GM12878 (cell line): ENCODE results near the gene ABCA2. TPM values are rescaled to one million over a fixed set of nuclear protein-coding genes. Genes with fewer than 3 reads are reported as not detected.

Experiments
- ATAC-seq: fragments of 200-7000 bp; cut with Tn5 transposase; 3 replicates; pipeline ENCODE4 v1.9.1; 2020; ENCODE audit warnings: mild to moderate bottlenecking, moderate library complexity
- BruUV-seq: library from RNA; stranded (reverse); fragments of 400-500 nt; replicated peaks from 2 replicates; lab custom pipeline; 2021; lab: Mats Ljungman, UMichigan
- CTCF ChIA-PET: fragments of 300-600 bp; sonication (Branson Sonifier 250); formaldehyde crosslinking; extraction: SDS; loops from one replicate; lab custom pipeline; 2021; ENCODE audit warnings: inconsistent platforms; lab: Yijun Ruan, JAX
- POLR2A ChIA-PET: fragments of 350-600 bp; formaldehyde crosslinking; extraction: SDS; loops from one replicate; lab custom pipeline; 2021; ENCODE audit warnings: inconsistent platforms; lab: Charles Lee
- RAD21 ChIA-PET: fragments of 300-600 bp; sonication (Branson Sonifier 250); formaldehyde crosslinking; loops from one replicate; lab custom pipeline; 2023; ENCODE audit warnings: antibody characterized with exemption; ENCODE audit not compliant: unreplicated experiment; lab: Charles Lee
- SMC1A ChIA-PET: fragments of 300-600 bp; sonication (Branson Sonifier 250); formaldehyde crosslinking; loops from one replicate; lab custom pipeline; 2023; ENCODE audit not compliant: unreplicated experiment, uncharacterized antibody; lab: Charles Lee
- DNase-seq: peaks from one replicate; pipeline ENCODE4 v3.0.0-alpha.2; 2011; ENCODE audit warnings: low read depth, low spot score
- FAIRE-seq: peaks from 3 replicates; lab custom pipeline; 2011; peaks lifted over from hg19 to GRCh38; lab: Jason Lieb, UNC
- H2AFZ ChIP-seq: 2 replicates; pipeline ENCODE4 v1.6.0; 2011; ENCODE audit warnings: low read depth, low read length, control low read depth; ENCODE audit not compliant: control insufficient read depth
- H3K27ac ChIP-seq: 2 replicates; pipeline ENCODE4 v1.5.1; 2011; ENCODE audit warnings: control low read depth; ENCODE audit not compliant: control insufficient read depth, insufficient read depth
- H3K27me3 ChIP-seq, 2 experiments: replicated peaks in 1 of 2; 2 replicates each; pipeline versions ENCODE4 v1.6.0 to v1.6.1; 2011; ENCODE audit warnings: low read length in 1 of 2; ENCODE audit not compliant: control insufficient read depth in 2 of 2, insufficient read depth in 2 of 2
- H3K36me3 ChIP-seq, 2 experiments: 2 replicates each; pipeline ENCODE4 v1.5.1; 2011; ENCODE audit warnings: low read length in 1 of 2; ENCODE audit not compliant: control insufficient read depth in 2 of 2, insufficient read depth in 2 of 2
- H3K4me1 ChIP-seq: 2 replicates; pipeline ENCODE4 v1.6.1; 2011; ENCODE audit warnings: mild to moderate bottlenecking, low read length, moderate library complexity, mixed read lengths; ENCODE audit not compliant: control insufficient read depth, insufficient read depth
- H3K4me2 ChIP-seq: 2 replicates; pipeline ENCODE4 v1.6.0; 2011; ENCODE audit warnings: control low read depth; ENCODE audit not compliant: control insufficient read depth, insufficient read depth
- H3K4me3 ChIP-seq: fragments of 200-600 bp; sonication (generic); 2 replicates; pipeline ENCODE4 v1.5.1; 2016
- H3K79me2 ChIP-seq: 2 replicates; pipeline ENCODE4 v1.6.0; 2011; ENCODE audit warnings: low read length; ENCODE audit not compliant: control insufficient read depth, insufficient read depth
- H3K9ac ChIP-seq: 2 replicates; pipeline ENCODE4 v1.8.0; 2011; ENCODE audit warnings: low read length, control low read depth, mixed read lengths; ENCODE audit not compliant: control insufficient read depth, insufficient read depth
- H3K9me3 ChIP-seq: replicated peaks from 3 replicates; pipeline ENCODE4 v1.5.1; 2011; ENCODE audit warnings: mild to moderate bottlenecking, low read length; ENCODE audit not compliant: control insufficient read depth, insufficient read depth
- H4K20me1 ChIP-seq: 2 replicates; pipeline ENCODE4 v1.6.0; 2011; ENCODE audit not compliant: control insufficient read depth, insufficient read depth
- DPF2 ChIP-seq: fragments of 450-650 bp; IDR thresholded peaks from 2 replicates; pipeline ENCODE4 v1.6.1; 2017; ENCODE audit warnings: mild to moderate bottlenecking
- ETV6 ChIP-seq, 2 experiments: fragments of 450-650 bp in 1 of 2; IDR thresholded peaks in 1 of 2; conservative IDR thresholded peaks in 1 of 2; 2 replicates each; pipeline ENCODE4 v1.6.1; 2014; ENCODE audit warnings: antibody characterized with exemption in 1 of 2, borderline replicate concordance in 1 of 2, low read depth in 1 of 2, mild to moderate bottlenecking in 1 of 2, moderate library complexity in 1 of 2
- FOXM1 ChIP-seq: IDR thresholded peaks from 2 replicates; pipeline ENCODE4 v1.6.1; 2012; ENCODE audit warnings: low read depth, mild to moderate bottlenecking, inconsistent platforms, low read length, moderate library complexity
- MEF2A ChIP-seq: IDR thresholded peaks from 2 replicates; pipeline ENCODE4 v1.6.1; 2011; ENCODE audit warnings: low read depth, mild to moderate bottlenecking, low read length, moderate library complexity; ENCODE audit not compliant: insufficient read depth
- NFYB ChIP-seq: IDR thresholded peaks from 2 replicates; pipeline ENCODE4 v1.6.1; 2011; ENCODE audit warnings: low read depth, mild to moderate bottlenecking, low read length, improper control_type of control experiment, moderate library complexity; ENCODE audit not compliant: insufficient read depth
- RAD21 ChIP-seq: IDR thresholded peaks from 2 replicates; pipeline ENCODE4 v1.6.1; 2011; ENCODE audit warnings: mild to moderate bottlenecking, low read depth, low read length, moderate library complexity; ENCODE audit not compliant: insufficient read depth
- RBBP5 ChIP-seq: fragments of 200-600 bp; sonication (generic); conservative IDR thresholded peaks from 2 replicates; pipeline ENCODE4 v1.6.1; 2016
- ZNF384 ChIP-seq: IDR thresholded peaks from 2 replicates; pipeline ENCODE4 v1.6.1; 2012; ENCODE audit warnings: low read depth, mild to moderate bottlenecking, low read length, improper control_type of control experiment, borderline replicate concordance
- WGBS: methylation state at CpG from one replicate; pipeline ENCODE4 v1.1.6; 2016; ENCODE audit warnings: low lambda C conversion rate; ENCODE audit not compliant: insufficient replicate concordance, insufficient coverage; ENCODE audit errors: missing lambda C conversion rate; 5-methylcytosine and 5-hydroxymethylcytosine counted together
- in situ Hi-C: fragments of 300-500 bp; cut with MboI; formaldehyde crosslinking; loops from 9 replicates; pipeline ENCODE4 v1.14.3; 2018; ENCODE audit warnings: mixed read lengths
- intact Hi-C: fragments of 100-400 bp; cut with micrococcal nuclease; formaldehyde crosslinking; loops from one replicate; pipeline ENCODE4 v1.14.2; 2022; ENCODE audit not compliant: unreplicated experiment
- polyA plus RNA-seq, 11 experiments: library from polyadenylated mRNA; depleted of rRNA in 4 of 11; unstranded in 6 of 11; stranded (reverse) in 5 of 11; fragments of >200 nt; fragmentation: Nextera tagmentation in 4 of 11; fragmentation: Illumina TruSeq in 1 of 11; extraction: Ambion mirVana in 4 of 11; extraction: Trizol in 1 of 11; gene quantifications; 1 replicate in 1 of 11; 2 replicates in 10 of 11; pipeline versions ENCODE4 v1.2.1 to v1.2.3, GENCODE V29; 2011 to 2016; ENCODE audit warnings: inconsistent platforms in 2 of 11, missing spikeins in 2 of 11, low read depth in 1 of 11
- total RNA-seq, 4 experiments: library from RNA; depleted of rRNA in 3 of 4; stranded (reverse); fragments of >200 nt in 3 of 4; fragmentation: Illumina TruSeq in 1 of 4; extraction: Trizol in 1 of 4; gene quantifications; 2 replicates each; pipeline versions ENCODE4 v1.2.1 to v1.2.3, GENCODE V29; 2013 to 2021
- TF ChIP-seq, protein P1 (sequence below): fragments of 450-650 bp; IDR thresholded peaks from 2 replicates; pipeline ENCODE4 v1.6.1; 2016; ENCODE audit warnings: mild to moderate bottlenecking

The ABCA2 gene
- total and polyA plus RNA-seq, 10 of the 15 experiments (the other 5 are each of a cell fraction or from before 2014, with no cell fraction given): 0.13 to 2.6 (median 0.71) TPM; not detected in 2

DNA sequence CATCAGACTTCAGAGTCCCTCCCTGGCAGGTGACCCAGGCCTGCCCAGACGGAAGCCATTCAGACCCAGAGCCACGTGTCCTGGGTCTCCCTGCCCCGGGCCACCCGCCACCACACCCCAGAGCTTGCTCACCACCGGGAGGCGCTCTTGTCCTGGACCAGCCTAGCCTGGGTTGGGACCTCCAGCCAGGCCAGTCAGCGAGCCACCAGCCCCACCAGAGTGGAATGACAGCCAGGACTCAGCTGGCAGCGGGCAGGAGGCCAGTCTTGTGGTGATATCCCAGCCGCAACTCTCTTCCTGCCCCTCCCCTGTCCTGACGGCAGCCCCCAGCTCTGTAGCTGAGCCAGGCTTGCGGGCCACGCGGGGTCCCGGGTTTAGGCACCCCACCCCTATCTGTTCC lies 52.4 kb downstream of the ABCA2 start (continued):
- TF ChIP-seq RAD21: 0 out of 2 replicates have a peak, but pooled peaks have one; percentile 26
- no peak for TF ChIP-seq ZNF384

DNA sequence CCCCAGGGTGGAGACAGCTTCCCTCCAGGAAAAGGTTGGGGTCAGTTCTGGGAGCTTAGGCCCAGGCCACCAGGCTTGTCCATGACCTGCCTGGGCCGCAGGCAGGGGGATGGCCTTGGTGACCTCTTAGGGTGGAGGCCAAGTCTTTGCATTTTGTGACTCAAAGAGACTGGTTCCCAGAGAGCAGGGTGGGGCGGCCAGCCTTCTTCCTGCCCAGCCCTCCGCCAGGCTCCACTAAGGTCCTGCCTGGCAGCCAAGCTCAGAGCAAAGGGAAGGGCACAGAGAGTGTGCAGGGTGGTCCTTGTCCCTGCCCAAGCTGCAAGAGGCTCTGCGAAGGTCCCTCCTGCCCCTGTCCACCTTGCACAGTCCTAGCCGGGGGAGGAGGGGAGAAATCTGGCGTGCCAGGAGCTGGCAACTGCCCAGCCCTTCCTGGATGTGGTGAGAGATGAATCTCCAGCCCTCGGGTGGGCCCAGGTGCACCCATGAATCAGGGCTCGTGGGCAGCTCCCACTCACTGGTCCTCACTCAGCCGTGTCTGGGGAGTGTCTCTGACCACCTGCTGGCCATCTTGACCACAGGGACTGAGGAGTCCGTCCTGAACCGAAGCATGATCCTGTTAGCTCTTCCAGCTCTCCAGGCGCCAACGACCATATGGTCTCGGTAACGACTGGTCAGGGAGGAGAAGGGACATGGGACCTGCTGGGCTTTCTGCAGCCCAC lies 53.1 kb downstream of the ABCA2 start:
- Histone ChIP-seq H3K4me3 (no peak overlapping the region), H3K9me3 (no peaks in the 10 kb centered on the region), H3K36me3 (no peaks in the 10 kb centered on the region), H4K20me1 (no peaks in the 10 kb centered on the region), H3K79me2 (no peaks in the 10 kb centered on the region), H3K4me1 (no peaks in the 10 kb centered on the region), H3K9ac (no peak overlapping the region), H3K4me2 (no peak overlapping the region), H3K27me3 (no peaks in the 10 kb centered on the region; a peak in 2 of 4 replicates), H3K27ac (no peak overlapping the region), H2AFZ (no peak overlapping the region)
- SMC1A ChIA-PET: interaction anchor here (1.3 kb wide), 1 partner anchor 27 kb away, joined by 3 read pairs; no protein-coding TSS in a partner anchor
- FAIRE-seq (no peak), ATAC-seq (no peak), DNase-seq (no peak)
- RAD21 ChIA-PET: interaction anchor here (0.8 kb wide), 1 partner anchor 60 kb away, joined by 3 read pairs; no protein-coding TSS in a partner anchor
- WGBS: 30% methylated on average over 15 of the region's 15 CpGs
- CTCF ChIA-PET: interaction anchor here (2.9 kb wide), 1 partner anchor 60 kb away, joined by 11 read pairs; no protein-coding TSS in a partner anchor
- intact Hi-C loops (no loop called here), in situ Hi-C loops (no loop called here)
- BruUV-seq: no TSS peak
- no peak for TF ChIP-seq RBBP5
- no peak for TF ChIP-seq MEF2A
- no peak for TF ChIP-seq NFYB
- TF ChIP-seq DPF2: no peak
- TF ChIP-seq FOXM1: no peak
- TF ChIP-seq, protein P1, sequence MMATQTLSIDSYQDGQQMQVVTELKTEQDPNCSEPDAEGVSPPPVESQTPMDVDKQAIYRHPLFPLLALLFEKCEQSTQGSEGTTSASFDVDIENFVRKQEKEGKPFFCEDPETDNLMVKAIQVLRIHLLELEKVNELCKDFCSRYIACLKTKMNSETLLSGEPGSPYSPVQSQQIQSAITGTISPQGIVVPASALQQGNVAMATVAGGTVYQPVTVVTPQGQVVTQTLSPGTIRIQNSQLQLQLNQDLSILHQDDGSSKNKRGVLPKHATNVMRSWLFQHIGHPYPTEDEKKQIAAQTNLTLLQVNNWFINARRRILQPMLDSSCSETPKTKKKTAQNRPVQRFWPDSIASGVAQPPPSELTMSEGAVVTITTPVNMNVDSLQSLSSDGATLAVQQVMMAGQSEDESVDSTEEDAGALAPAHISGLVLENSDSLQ: no peak
- TF ChIP-seq ETV6 (conservative IDR thresholded peaks at IDR 0.05 in 1 of 2, IDR thresholded peaks at IDR 0.05 in 1 of 2; ENCODE audit: borderline replicate concordance in 1 of 2, low read depth in 1 of 2): no peak
- POLR2A ChIA-PET: interaction anchor here (0.6 kb wide), 1 partner anchor 226 kb away, joined by 3 read pairs; no protein-coding TSS in a partner anchor
